ENCODE data around the gene HNRNPUL2.
"Not testable (repeated sequence)": the region's sequence is repeated elsewhere in the genome, so short reads cannot be mapped to it uniquely, and the experiment has no call there.

- not testable (repeated sequence) for TF ChIP-seq CTCF (conservative IDR thresholded peaks at IDR 0.05); ZFX (IDR thresholded peaks at IDR 0.05)
These were observed 51.8 kb downstream of the HNRNPUL2 start for GRCh38 chr11:62675415-62675814.
